K562 (cell line): ENCODE results near the gene POU3F1. TPM values are rescaled to one million over a fixed set of nuclear protein-coding genes. Genes with fewer than 3 reads are reported as not detected.
A peak's percentile ranks its signal among the peaks of the same experiment; 100 is the strongest.

ENCODE experiments used
- ATAC-seq: fragments of 200-7000 bp; cut with Tn5 transposase; 3 replicates; pipeline ENCODE4 v1.9.1; 2020; ENCODE audit warnings: moderate library complexity
- BruUV-seq: library from RNA; stranded (reverse); fragments of 400-500 nt; replicated peaks from 2 replicates; lab custom pipeline; 2021; lab: Mats Ljungman, UMichigan
- CTCF ChIA-PET: fragments of 300-600 bp; formaldehyde crosslinking; extraction: SDS; loops from one replicate; lab custom pipeline; 2021; ENCODE audit warnings: low intra/inter-chr PET ratio; lab: Yijun Ruan, JAX
- POLR2A ChIA-PET: fragments of 300-600, 350-650 bp; sonication (Branson Sonifier 250); formaldehyde crosslinking; extraction: SDS; loops from one replicate; lab custom pipeline; 2021; ENCODE audit warnings: antibody characterized with exemption, inconsistent platforms; lab: Yijun Ruan, JAX
- DNase-seq, 4 experiments: peaks; one replicate each; pipeline versions ENCODE4 v3.0.0 to v3.0.0-alpha.2; 2011 to 2018; ENCODE audit warnings: low spot score in 3 of 4, mixed read lengths in 3 of 4; ENCODE audit errors: extremely low read depth in 1 of 4
- FAIRE-seq: peaks from 2 replicates; lab custom pipeline; 2011; peaks lifted over from hg19 to GRCh38; lab: Jason Lieb, UNC
- H2AFZ ChIP-seq: 2 replicates; pipeline ENCODE4 v1.6.0; 2011; ENCODE audit warnings: low read depth, low read length, control low read depth, inconsistent platforms
- H3K27ac ChIP-seq: fragments of 200-600 bp; 3 replicates; pipeline ENCODE4 v1.8.0; 2011; ENCODE audit warnings: low read depth, mild to moderate bottlenecking, control low read depth, inconsistent platforms, low read length, moderate library complexity, mixed read lengths; ENCODE audit errors: extremely low read depth
- H3K27me3 ChIP-seq, 2 experiments: fragments of 300-600 bp in 1 of 2; 2 replicates in 1 of 2; 3 replicates in 1 of 2; pipeline versions ENCODE4 v1.6.0 to v1.8.0; 2011; ENCODE audit warnings: inconsistent platforms in 2 of 2, low read length in 2 of 2, mild to moderate bottlenecking in 1 of 2, mixed read lengths in 1 of 2, moderate library complexity in 1 of 2; ENCODE audit not compliant: control insufficient read depth in 2 of 2, insufficient read depth in 2 of 2
- H3K36me3 ChIP-seq: fragments of 300-600 bp; 3 replicates; pipeline ENCODE4 v1.8.0; 2011; ENCODE audit warnings: mild to moderate bottlenecking, low read length, inconsistent platforms; ENCODE audit not compliant: control insufficient read depth, insufficient read depth
- H3K4me1 ChIP-seq, 2 experiments: fragments of 200-600 bp in 1 of 2; replicated peaks in 1 of 2; 2 replicates in 1 of 2; 3 replicates in 1 of 2; pipeline versions ENCODE4 v1.5.1 to v1.8.0; 2011; ENCODE audit warnings: inconsistent platforms in 2 of 2, low read length in 2 of 2, mild to moderate bottlenecking in 1 of 2, mixed read lengths in 1 of 2, moderate library complexity in 1 of 2; ENCODE audit not compliant: control insufficient read depth in 2 of 2, insufficient read depth in 2 of 2
- H3K4me2 ChIP-seq: 2 replicates; pipeline ENCODE4 v1.6.1; 2011; ENCODE audit warnings: low read length, control low read depth, inconsistent platforms, mixed read lengths; ENCODE audit not compliant: insufficient read depth
- H3K4me3 ChIP-seq: fragments of 200-600 bp; sonication (generic), shearing (Covaris generic); 2 replicates; pipeline ENCODE4 v1.5.1; 2016; ENCODE audit warnings: control low read depth, inconsistent platforms
- H3K79me2 ChIP-seq: fragments of 200-600 bp; 3 replicates; pipeline ENCODE4 v1.8.0; 2011; ENCODE audit warnings: low read length, inconsistent platforms; ENCODE audit not compliant: control insufficient read depth, insufficient read depth
- H3K9ac ChIP-seq, 2 experiments: 2 replicates each; pipeline versions ENCODE4 v1.6.0 to v1.6.1; 2011; ENCODE audit warnings: low read depth in 2 of 2, low read length in 2 of 2, control low read depth in 1 of 2, inconsistent platforms in 1 of 2, mild to moderate bottlenecking in 1 of 2, mixed read lengths in 1 of 2; ENCODE audit not compliant: insufficient read depth in 1 of 2
- H3K9me1 ChIP-seq: one replicate; pipeline ENCODE4 v1.6.0; 2011; ENCODE audit warnings: inconsistent platforms, mild to moderate bottlenecking, low read length, moderate library complexity; ENCODE audit not compliant: control insufficient read depth, insufficient read depth
- H3K9me3 ChIP-seq: replicated peaks from 2 replicates; pipeline ENCODE4 v1.5.1; 2011; ENCODE audit warnings: low read depth, low read length, inconsistent platforms; ENCODE audit not compliant: control insufficient read depth, insufficient read depth
- H4K20me1 ChIP-seq: replicated peaks from 2 replicates; pipeline ENCODE4 v1.6.1; 2011; ENCODE audit warnings: low read length, inconsistent platforms, mixed read lengths; ENCODE audit not compliant: control insufficient read depth, insufficient read depth
- HNRNPUL1 ChIP-seq: fragments of 200-400 bp; formaldehyde crosslinking; IDR thresholded peaks from 2 replicates; pipeline ENCODE4 v1.6.1; 2017; ENCODE audit warnings: low read length
- PHF21A ChIP-seq: fragments of 450-650 bp; IDR thresholded peaks from 2 replicates; pipeline ENCODE4 v1.6.1; 2017; ENCODE audit warnings: low read depth, borderline replicate concordance
- POLR2A ChIP-seq: fragments of 450-650 bp; conservative IDR thresholded peaks from 2 replicates; pipeline ENCODE4 v1.6.1; 2016
- POLR2AphosphoS2 ChIP-seq: IDR thresholded peaks from 2 replicates; pipeline ENCODE4 v1.6.1; 2012; ENCODE audit warnings: low read length, improper control_type of control experiment
- POLR2G ChIP-seq: fragments of 200-400 bp; formaldehyde crosslinking; IDR thresholded peaks from 2 replicates; pipeline ENCODE4 v1.6.1; 2017; ENCODE audit warnings: low read depth, mild to moderate bottlenecking, antibody characterized with exemption, low read length, moderate library complexity
- RBFOX2 ChIP-seq: fragments of 200-400 bp; formaldehyde crosslinking; IDR thresholded peaks from 2 replicates; pipeline ENCODE4 v1.6.1; 2017; ENCODE audit warnings: low read depth, mild to moderate bottlenecking, low read length, moderate library complexity
- RBM22 ChIP-seq: fragments of 200-400 bp; formaldehyde crosslinking; IDR thresholded peaks from 2 replicates; pipeline ENCODE4 v1.6.1; 2018; ENCODE audit warnings: low read length, low read depth; ENCODE audit not compliant: poor library complexity, severe bottlenecking
- SMARCA4 ChIP-seq: fragments of 450-650 bp; IDR thresholded peaks from 2 replicates; pipeline ENCODE4 v1.6.1; 2016
- SUPT5H ChIP-seq: fragments of 450-650 bp; IDR thresholded peaks from 2 replicates; pipeline ENCODE4 v1.6.1; 2016
- ZNF175 ChIP-seq: fragments of 200-800 bp; sonication (Bioruptor generic); IDR thresholded peaks from 2 replicates; pipeline ENCODE4 v1.6.1; 2016; ENCODE audit warnings: low read depth, mild to moderate bottlenecking, missing genetic modification characterization, missing compliant biosample characterization
- ZNF212 ChIP-seq: fragments of 450-650 bp; formaldehyde crosslinking; IDR thresholded peaks from 2 replicates; pipeline ENCODE4 v1.4.0; 2020; ENCODE audit warnings: mild to moderate bottlenecking
- WGBS: fragments of 100-300 bp; shearing (Covaris generic); methylation state at CpG from one replicate; pipeline ENCODE4 v1.1.6; 2016; ENCODE audit warnings: low coverage, mixed read lengths; ENCODE audit not compliant: insufficient coverage; ENCODE audit errors: missing lambda C conversion rate; 5-methylcytosine and 5-hydroxymethylcytosine counted together
- in situ Hi-C: fragments of 300-500 bp; cut with MboI; formaldehyde crosslinking; loops from 4 replicates; pipeline ENCODE4 v1.15.0; 2018; ENCODE audit warnings: inconsistent platforms, mixed read lengths
- intact Hi-C: fragments of 100-400 bp; cut with micrococcal nuclease; formaldehyde crosslinking; loops from 2 replicates; pipeline ENCODE4 v1.14.2; 2022
- polyA plus RNA-seq, 8 experiments: library from polyadenylated mRNA; depleted of rRNA in 4 of 8; stranded (reverse) in 5 of 8; unstranded in 3 of 8; fragments of >200 nt; fragmentation: Nextera tagmentation in 2 of 8; fragmentation: Illumina TruSeq in 1 of 8; extraction: Ambion mirVana in 2 of 8; extraction: Trizol in 1 of 8; gene quantifications; 2 replicates each; pipeline versions ENCODE4 v1.2.1 to v1.2.3, GENCODE V29; 2011 to 2014; ENCODE audit warnings: inconsistent platforms in 1 of 8, missing spikeins in 1 of 8
- total RNA-seq, 7 experiments: library from RNA; depleted of rRNA in 6 of 7; stranded (reverse); fragments of >200 nt in 6 of 7; fragmentation: Illumina TruSeq in 2 of 7; extraction: Trizol in 2 of 7; gene quantifications; 2 replicates each; pipeline versions ENCODE4 v1.2.1 to v1.2.3, GENCODE V29; 2011 to 2021; ENCODE audit warnings: low replicate concordance in 1 of 7
- TF ChIP-seq, protein P1 (sequence below): fragments of 450-650 bp; formaldehyde crosslinking; IDR thresholded peaks from 2 replicates; pipeline ENCODE4 v1.4.0; 2020; ENCODE audit warnings: mild to moderate bottlenecking, mixed read lengths
- TF ChIP-seq, protein P2 (sequence below): fragments of 250-450 bp; sonication (Bioruptor Pico); IDR thresholded peaks from 2 replicates; pipeline ENCODE4 v1.8.0; 2021; ENCODE audit warnings: moderate library complexity, mild to moderate bottlenecking, inconsistent platforms
- TF ChIP-seq, protein P3 (sequence below): fragments of 250-450 bp; sonication (Bioruptor Pico); IDR thresholded peaks from 2 replicates; pipeline ENCODE4 v1.5.0; 2021; ENCODE audit warnings: mild to moderate bottlenecking, borderline replicate concordance

Gene POU3F1
- total and polyA plus RNA-seq, 9 of the 15 experiments (the other 6 are each of a cell fraction or from before 2014, with no cell fraction given) = 0.09 TPM; not detected in 8

DNA sequence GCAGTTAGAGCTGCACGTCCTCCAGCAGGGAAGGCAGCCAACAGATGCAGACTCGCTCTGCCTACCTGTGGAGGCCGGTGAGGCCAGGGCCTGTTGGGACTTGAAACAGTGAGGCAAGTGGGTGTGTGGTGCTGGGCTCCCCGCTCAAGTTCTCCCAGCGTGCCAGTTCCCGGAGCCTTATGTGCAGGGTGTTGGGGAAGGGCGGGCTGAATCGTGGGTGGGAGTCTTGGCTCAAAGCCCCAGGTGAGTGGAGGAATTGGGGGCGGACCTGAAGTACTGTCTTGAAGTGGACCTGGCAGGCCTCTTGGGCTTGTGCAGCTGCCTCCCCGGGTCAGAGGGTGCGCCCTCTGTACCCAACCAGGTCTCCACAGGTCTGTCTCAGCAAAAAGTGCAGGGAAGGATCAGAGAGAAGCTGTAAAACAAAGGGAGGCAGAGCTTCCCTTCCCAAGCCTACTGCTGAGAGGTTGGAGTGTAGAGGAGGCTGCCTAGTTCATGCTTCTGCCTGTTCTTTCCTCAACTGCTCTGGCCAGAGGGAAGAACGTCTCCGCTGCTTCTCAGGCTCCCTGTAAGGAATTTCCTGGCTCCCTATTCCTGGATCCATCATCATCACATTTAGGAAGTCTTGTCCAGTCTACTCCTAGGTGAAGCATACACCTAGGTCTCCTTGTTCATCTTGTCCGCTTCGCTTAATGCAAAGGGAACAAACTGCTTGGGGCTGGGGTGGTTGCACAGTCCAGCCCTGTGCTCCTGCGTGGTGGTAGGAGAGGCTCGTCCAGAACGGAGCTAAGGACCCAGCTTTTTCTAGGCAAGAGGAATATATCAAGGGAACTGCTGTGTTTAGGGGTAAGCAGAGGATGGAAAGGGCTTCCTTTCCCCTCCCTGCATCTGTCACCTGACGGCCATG lies 19.1 kb downstream of the POU3F1 start:
- Histone ChIP-seq H3K4me1 (peaks cover 10 to 34% of the 10 kb centered on the region in 2 experiments; a peak in 4 of 5 replicates), H2AFZ (no peak overlapping the region), H3K9me3 (no peaks in the 10 kb centered on the region), H3K9me1 (no peaks in the 10 kb centered on the region), H3K4me3 (no peak overlapping the region), H3K9ac (peak overlapping the region in 1 of 2 experiments; percentile 42; a peak in 2 of 4 replicates), H3K27me3 (no peaks in the 10 kb centered on the region), H4K20me1 (peaks cover 21% of the 10 kb centered on the region), H3K4me2 (no peak overlapping the region), H3K36me3 (peaks cover 50% of the 10 kb centered on the region), H3K79me2 (no peaks in the 10 kb centered on the region), H3K27ac (no peak overlapping the region)
- FAIRE-seq = no peak
- peak; percentile 5 for ATAC-seq
- ChIA-PET POLR2A (interaction anchor here (0.6 to 7.5 kb wide), 15 partner anchors 8 to 1981 kb away, joined by 3 to 71 read pairs (median 5); partner anchors contain the start of gene UTP11), CTCF (interaction anchor here (0.6 kb wide), 1 partner anchor 550 kb away, joined by 3 read pairs; no protein-coding TSS in a partner anchor)
- in situ Hi-C loops = loop anchor here (25.0 kb wide), 1 partner anchor 560 kb away; no protein-coding TSS in a partner anchor
- DNase-seq = no peak
- BruUV-seq = no TSS peak
- 80% methylated on average over 18 of the region's 19 CpGs for WGBS
- intact Hi-C loops = no loop called here
- TF ChIP-seq PHF21A = no peak
- TF ChIP-seq, protein P1, sequence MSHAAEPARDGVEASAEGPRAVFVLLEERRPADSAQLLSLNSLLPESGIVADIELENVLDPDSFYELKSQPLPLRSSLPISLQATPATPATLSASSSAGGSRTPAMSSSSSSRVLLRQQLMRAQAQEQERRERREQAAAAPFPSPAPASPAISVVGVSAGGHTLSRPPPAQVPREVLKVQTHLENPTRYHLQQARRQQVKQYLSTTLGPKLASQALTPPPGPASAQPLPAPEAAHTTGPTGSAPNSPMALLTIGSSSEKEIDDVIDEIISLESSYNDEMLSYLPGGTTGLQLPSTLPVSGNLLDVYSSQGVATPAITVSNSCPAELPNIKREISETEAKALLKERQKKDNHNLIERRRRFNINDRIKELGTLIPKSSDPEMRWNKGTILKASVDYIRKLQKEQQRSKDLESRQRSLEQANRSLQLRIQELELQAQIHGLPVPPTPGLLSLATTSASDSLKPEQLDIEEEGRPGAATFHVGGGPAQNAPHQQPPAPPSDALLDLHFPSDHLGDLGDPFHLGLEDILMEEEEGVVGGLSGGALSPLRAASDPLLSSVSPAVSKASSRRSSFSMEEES (CRISPR knock-in tag) = no peak
- no peak for TF ChIP-seq SMARCA4
- TF ChIP-seq RBM22 = peak; percentile 81
- TF ChIP-seq, protein P2, sequence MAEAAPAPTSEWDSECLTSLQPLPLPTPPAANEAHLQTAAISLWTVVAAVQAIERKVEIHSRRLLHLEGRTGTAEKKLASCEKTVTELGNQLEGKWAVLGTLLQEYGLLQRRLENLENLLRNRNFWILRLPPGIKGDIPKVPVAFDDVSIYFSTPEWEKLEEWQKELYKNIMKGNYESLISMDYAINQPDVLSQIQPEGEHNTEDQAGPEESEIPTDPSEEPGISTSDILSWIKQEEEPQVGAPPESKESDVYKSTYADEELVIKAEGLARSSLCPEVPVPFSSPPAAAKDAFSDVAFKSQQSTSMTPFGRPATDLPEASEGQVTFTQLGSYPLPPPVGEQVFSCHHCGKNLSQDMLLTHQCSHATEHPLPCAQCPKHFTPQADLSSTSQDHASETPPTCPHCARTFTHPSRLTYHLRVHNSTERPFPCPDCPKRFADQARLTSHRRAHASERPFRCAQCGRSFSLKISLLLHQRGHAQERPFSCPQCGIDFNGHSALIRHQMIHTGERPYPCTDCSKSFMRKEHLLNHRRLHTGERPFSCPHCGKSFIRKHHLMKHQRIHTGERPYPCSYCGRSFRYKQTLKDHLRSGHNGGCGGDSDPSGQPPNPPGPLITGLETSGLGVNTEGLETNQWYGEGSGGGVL = no peak
- no peak for TF ChIP-seq HNRNPUL1
- TF ChIP-seq POLR2A = peak; percentile 28
- TF ChIP-seq, protein P3, sequence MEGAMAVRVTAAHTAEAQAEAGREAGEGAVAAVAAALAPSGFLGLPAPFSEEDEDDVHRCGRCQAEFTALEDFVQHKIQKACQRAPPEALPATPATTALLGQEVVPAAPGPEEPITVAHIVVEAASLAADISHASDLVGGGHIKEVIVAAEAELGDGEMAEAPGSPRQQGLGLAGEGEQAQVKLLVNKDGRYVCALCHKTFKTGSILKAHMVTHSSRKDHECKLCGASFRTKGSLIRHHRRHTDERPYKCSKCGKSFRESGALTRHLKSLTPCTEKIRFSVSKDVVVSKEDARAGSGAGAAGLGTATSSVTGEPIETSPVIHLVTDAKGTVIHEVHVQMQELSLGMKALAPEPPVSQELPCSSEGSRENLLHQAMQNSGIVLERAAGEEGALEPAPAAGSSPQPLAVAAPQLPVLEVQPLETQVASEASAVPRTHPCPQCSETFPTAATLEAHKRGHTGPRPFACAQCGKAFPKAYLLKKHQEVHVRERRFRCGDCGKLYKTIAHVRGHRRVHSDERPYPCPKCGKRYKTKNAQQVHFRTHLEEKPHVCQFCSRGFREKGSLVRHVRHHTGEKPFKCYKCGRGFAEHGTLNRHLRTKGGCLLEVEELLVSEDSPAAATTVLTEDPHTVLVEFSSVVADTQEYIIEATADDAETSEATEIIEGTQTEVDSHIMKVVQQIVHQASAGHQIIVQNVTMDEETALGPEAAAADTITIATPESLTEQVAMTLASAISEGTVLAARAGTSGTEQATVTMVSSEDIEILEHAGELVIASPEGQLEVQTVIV (CRISPR knock-in tag) = no peak
- no peak for TF ChIP-seq ZNF175
- 0 out of 2 replicates have a peak, but pooled peaks have one; percentile 18 for TF ChIP-seq SUPT5H
- TF ChIP-seq ZNF212 = no peak
- peak; percentile 64 for TF ChIP-seq RBFOX2
- peak; percentile 77 for TF ChIP-seq POLR2G
- TF ChIP-seq POLR2AphosphoS2 = 0 out of 2 replicates have a peak, but pooled peaks have one; percentile 53
